ENCODE data around the gene OR4E2. TPM values are rescaled to one million over a fixed set of nuclear protein-coding genes. Genes with fewer than 3 reads are reported as not detected.
"Not testable (repeated sequence)": the region's sequence is repeated elsewhere in the genome, so short reads cannot be mapped to it uniquely, and the experiment has no call there.

OR4E2 gene
- total RNA-seq, 4 donors from 2014 or later = not detected

DNA sequence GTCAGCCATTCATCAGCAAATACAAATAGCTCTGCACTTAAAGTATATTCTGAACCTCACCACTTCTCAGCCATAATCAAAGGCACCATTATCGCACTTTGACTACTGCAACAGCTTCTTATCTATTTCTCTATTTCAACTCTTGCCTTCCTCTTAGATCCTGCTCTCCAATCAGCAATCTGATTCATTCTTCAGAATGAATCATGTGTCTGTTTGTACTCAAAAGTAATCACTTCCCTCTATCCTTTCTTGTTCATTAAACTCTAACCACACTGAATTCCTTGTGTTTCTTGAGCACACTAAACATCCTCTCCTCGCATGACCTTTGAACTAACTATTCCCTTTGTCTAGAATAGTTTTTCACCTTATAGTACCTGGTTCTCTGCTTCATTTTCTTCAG, 32.8 kb downstream of the OR4E2 start:
- WGBS, 2 donors = 87 to 92% methylated on average over 2 of the region's 2 CpGs
- Histone ChIP-seq H3K4me1 (no peaks in the 10 kb centered on the region), H3K27me3 (no peaks in the 10 kb centered on the region), H3K27ac (no peak overlapping the region), H3K4me3 (replicated peaks in 1 of 3) (no peak overlapping the region), H3K9me3 (no peaks in the 10 kb centered on the region), H3K36me3 (no peaks in the 10 kb centered on the region)
- intact Hi-C loops (cut with DNase I) = no loop called here
- TF ChIP-seq CTCF (IDR thresholded peaks at IDR 0.05) (no peak), POLR2A (IDR thresholded peaks at IDR 0.05) (no peak)
- DNase-seq = no peak

DNA sequence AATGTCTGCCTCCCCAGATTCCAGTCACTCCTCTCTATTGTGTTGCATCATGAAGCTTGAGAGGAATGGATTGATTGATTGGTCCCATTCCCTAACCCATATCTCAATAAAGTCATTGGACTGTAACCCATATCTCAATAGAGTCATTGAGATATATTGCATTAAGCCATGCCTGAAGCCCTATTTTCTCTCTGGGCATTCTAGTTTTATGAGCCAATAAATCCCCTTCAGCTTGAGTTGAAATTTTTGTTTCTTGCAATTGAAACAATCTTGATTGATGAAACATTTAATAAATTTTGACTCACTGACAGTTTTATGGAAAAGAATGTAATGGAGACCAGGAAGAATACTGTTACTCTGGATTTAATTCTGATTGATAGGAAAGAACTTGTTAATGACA, 40.8 kb downstream of the OR4E2 start:
- no peak for DNase-seq
- no peaks in the 10 kb centered on the region for H3K4me1 ChIP-seq
- H3K27ac ChIP-seq = no peak overlapping the region
- no peaks in the 10 kb centered on the region for H3K9me3 ChIP-seq
- H3K4me3 ChIP-seq (replicated peaks in 1 of 3) = no peak overlapping the region
- H3K27me3 ChIP-seq = no peaks in the 10 kb centered on the region
- TF ChIP-seq CTCF (IDR thresholded peaks at IDR 0.05) (no peak), POLR2A (IDR thresholded peaks at IDR 0.05) (no peak)
- H3K36me3 ChIP-seq = no peaks in the 10 kb centered on the region
- intact Hi-C loops (cut with DNase I) = no loop called here

DNA sequence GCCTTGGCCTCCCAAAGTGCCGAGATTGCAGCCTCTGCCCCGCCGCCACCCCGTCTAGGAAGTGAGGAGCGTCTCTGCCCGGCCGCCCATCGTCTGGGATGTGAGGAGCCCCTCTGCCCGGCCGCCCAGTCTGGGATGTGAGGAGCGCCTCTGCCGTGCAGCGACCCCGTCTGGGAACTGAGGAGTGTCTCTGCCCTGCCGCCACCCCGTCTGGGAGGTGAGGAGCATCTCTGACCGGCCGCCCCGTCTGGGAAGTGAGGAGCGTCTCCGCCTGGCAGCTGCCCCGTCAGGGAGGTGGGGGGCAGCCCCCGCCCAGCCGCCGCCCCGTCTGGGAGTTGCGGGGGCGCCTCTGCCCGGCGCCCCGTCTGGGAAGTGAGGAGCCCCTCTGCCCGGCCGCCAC, 44.0 kb downstream of the OR4E2 start:
- 93 to 95% methylated on average over 17 to 18 of the region's 33 CpGs for WGBS, 2 donors
- H3K27me3 ChIP-seq; H3K9me3 ChIP-seq; H3K27ac ChIP-seq; H3K4me3 ChIP-seq (replicated peaks in 1 of 3); DNase-seq; H3K4me1 ChIP-seq; H3K36me3 ChIP-seq; intact Hi-C loops (cut with DNase I): not testable (repeated sequence)

DNA sequence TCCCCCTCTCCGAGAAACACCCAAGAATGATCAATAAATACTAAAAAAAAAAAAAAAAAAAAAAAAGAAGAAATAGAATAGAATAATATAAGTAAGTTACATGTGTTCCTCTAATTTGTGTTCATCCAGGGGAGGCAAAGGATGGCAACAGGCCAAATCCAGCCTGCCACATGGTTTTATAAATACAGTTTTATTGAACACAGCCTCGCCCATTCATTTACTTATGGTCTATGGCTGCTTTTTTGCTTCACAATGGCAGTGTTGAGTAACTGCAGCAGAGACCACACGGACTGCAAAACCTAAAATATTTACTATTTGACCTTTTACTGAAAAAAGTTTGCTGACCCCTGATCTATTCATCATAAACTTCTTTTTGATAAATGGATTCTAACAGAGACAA, 44.9 kb downstream of the OR4E2 start:
- H3K27me3 ChIP-seq; H3K4me3 ChIP-seq (replicated peaks in 1 of 3); DNase-seq; intact Hi-C loops (cut with DNase I); H3K4me1 ChIP-seq; H3K36me3 ChIP-seq; H3K9me3 ChIP-seq; H3K27ac ChIP-seq: not testable (repeated sequence)
- 65 to 84% methylated on average over 3 of the region's 3 CpGs for WGBS, 2 donors

GRCh38 chr14:21699551-21699950, 45.9 kb downstream of the OR4E2 start:
- no peak for TF ChIP-seq POLR2A (IDR thresholded peaks at IDR 0.05)
- no peak for TF ChIP-seq CTCF (IDR thresholded peaks at IDR 0.05)
- DNase-seq = no peak
- intact Hi-C loops (cut with DNase I) = no loop called here
- no peaks in the 10 kb centered on the region for H3K27me3 ChIP-seq
- no peak overlapping the region for H3K4me3 ChIP-seq (replicated peaks in 1 of 3)
- no peaks in the 10 kb centered on the region for H3K9me3 ChIP-seq
- 88 to 96% methylated on average over 2 of the region's 2 CpGs for WGBS, 2 donors
- no peaks in the 10 kb centered on the region for H3K4me1 ChIP-seq
- no peaks in the 10 kb centered on the region for H3K36me3 ChIP-seq
- H3K27ac ChIP-seq = no peak overlapping the region

DNA sequence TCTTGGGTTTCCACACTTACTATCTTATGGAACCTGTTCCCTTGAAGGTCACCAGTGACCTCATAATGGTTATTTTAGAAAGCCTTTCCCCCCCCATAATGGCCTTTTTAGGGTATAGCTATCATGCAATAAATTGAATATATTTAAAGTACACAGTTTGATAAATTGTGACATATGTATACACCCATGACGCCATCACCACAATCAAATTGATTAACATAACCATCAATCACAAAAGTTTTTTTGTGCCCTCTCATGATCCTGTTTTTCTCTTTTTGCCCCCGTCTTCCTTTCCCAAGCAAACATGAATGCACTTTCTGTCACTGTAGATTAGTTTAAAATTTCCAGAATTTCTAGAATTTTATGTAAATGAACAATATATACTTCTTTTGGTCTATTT, 48.7 kb downstream of the OR4E2 start:
- Histone ChIP-seq H3K36me3 (no peaks in the 10 kb centered on the region), H3K4me3 (replicated peaks in 1 of 3) (no peak overlapping the region), H3K9me3 (no peaks in the 10 kb centered on the region), H3K27me3 (no peaks in the 10 kb centered on the region), H3K27ac (no peak overlapping the region), H3K4me1 (no peaks in the 10 kb centered on the region)
- TF ChIP-seq POLR2A (IDR thresholded peaks at IDR 0.05) (no peak), CTCF (IDR thresholded peaks at IDR 0.05) (no peak)
- intact Hi-C loops (cut with DNase I) = no loop called here
- 82 to 86% methylated on average over 2 of the region's 2 CpGs for WGBS, 2 donors
- no peak for DNase-seq
